ENCODE results near the gene NPTXR. TPM values are rescaled to one million over a fixed set of nuclear protein-coding genes. Genes with fewer than 3 reads are reported as not detected.

NPTXR gene
- total RNA-seq, 1 donor from 2014 or later = 0.96 TPM

DNA sequence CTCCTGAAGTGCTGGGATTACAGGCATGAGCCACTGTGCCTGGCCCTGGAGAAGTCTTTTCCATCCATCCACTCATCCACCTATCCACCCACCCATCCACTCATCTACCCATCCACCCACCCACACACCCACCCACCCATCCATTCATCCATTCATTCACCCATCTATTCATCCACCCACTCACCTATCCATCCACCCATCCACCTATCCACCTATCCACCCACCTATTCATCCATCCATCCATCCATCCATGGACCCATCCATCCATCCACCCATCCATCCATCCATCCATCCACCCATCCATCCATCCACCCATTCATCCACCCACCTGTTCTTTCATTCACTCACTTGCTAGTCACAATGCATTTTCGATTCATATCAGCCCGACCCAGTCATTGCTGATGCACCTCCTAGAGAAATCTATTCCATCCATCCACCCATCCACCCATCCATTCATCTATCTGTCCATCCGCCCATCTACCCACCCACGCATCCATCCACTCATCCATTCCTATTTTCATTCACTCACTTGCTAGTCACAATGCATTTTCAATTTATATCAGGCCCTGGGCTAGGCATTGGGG, 70.4 kb downstream of the NPTXR start:
- DNase-seq (ENCODE audit: low read depth) = no peak

DNA sequence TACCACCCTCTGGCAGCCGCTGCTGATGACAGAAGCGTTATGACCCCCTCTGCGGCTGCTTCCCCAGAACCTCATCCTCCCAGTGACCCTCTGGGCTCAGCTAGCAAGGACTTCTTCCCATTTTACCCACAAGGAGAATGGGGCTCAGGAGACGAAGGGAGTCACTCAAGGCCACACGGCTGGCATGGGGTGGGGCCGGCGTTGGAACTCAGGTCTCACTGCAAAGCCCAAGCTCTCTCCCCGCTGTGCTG, 71.3 kb downstream of the NPTXR start:
- no peak for DNase-seq (ENCODE audit: low read depth)

DNA sequence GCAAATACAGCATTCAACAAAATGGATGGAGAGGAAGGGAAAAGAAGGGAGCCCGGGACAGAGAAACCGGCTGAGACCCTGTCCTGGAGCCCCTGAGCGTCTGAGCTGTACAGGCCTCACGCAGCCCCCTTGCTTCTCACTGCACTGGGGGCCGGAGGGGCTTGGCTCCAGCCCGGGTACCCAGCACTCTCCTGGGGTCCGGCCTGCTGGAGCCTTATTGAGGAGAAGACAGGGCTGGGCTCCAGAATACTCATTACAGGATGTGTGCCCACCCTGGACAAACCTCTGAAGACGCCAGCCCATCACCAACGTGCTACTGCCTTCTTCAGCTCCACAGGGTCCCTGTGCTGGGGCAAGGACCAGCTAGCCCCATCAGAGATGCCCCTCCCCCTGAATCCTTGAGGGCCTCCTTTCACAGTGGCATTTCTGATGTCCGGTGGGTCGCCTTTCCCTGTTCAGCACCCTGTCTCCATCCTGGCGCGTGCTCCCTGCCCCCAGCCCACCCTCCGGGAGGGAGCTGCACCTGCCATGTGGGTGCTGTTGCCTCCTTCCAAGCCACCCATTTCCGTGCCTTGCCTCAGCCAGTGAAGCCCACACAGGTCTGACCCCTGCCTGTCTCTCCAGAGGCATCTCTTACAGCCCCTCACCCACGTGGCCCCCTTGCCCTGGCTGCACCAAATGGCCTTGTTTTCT, 73.4 kb downstream of the NPTXR start:
- DNase-seq (ENCODE audit: low read depth) = no peak

Other genes with a start within 250 kb of the NPTXR start
- gene FAM227A, start 187.6 kb downstream of the NPTXR start, total RNA-seq = 1.6 and 5.6 TPM in 2 replicates
- 15.5 and 20.3 TPM in 2 replicates for gene CBY1, start 187.4 kb downstream of the NPTXR start, total RNA-seq
- gene TOMM22, start 162.1 kb downstream of the NPTXR start, total RNA-seq = 54.7 and 56.4 TPM in 2 replicates
- gene JOSD1, start 143.1 kb downstream of the NPTXR start, total RNA-seq = 59.2 and 59.4 TPM in 2 replicates
- 31.4 and 36.9 TPM in 2 replicates for gene GTPBP1, start 138.1 kb downstream of the NPTXR start, total RNA-seq
- gene SUN2, start 88.0 kb downstream of the NPTXR start, total RNA-seq = 181 and 248 TPM in 2 replicates
- 18.9 and 20.1 TPM in 2 replicates for gene DNAL4, start 49.9 kb downstream of the NPTXR start, total RNA-seq
- 26.1 and 32.1 TPM in 2 replicates for gene CBX6, start 28.2 kb upstream of the NPTXR start, total RNA-seq
- not detected in 2 replicates for gene APOBEC3A, start 113.6 kb upstream of the NPTXR start, total RNA-seq
- 0.21 and 0.24 TPM in 2 replicates for gene APOBEC3B, start 138.3 kb upstream of the NPTXR start, total RNA-seq
- gene APOBEC3C, start 170.2 kb upstream of the NPTXR start, total RNA-seq = 5.4 and 6.4 TPM in 2 replicates
- gene APOBEC3D, start 177.1 kb upstream of the NPTXR start, total RNA-seq = 0.21 TPM in 1 of 2 replicates, not detected in the other
- 0.08 and 0.21 TPM in 2 replicates for gene APOBEC3F, start 196.8 kb upstream of the NPTXR start, total RNA-seq
- 3.9 TPM in 2 replicates for gene APOBEC3G, start 233.2 kb upstream of the NPTXR start, total RNA-seq

All from myocyte (in vitro differentiated cells).